IPS-18a (cell line): Measurements from ENCODE around the gene VAMP5.
A peak's percentile ranks its signal among the peaks of the same experiment; 100 is the strongest.
"Not testable (repeated sequence)": the region's sequence is repeated elsewhere in the genome, so short reads cannot be mapped to it uniquely, and the experiment has no call there.

Experiments
- H3K27ac ChIP-seq: one replicate; pipeline ENCODE4 v1.5.1; 2013; ENCODE audit warnings: low read length
- H3K27me3 ChIP-seq: one replicate; pipeline ENCODE4 v1.6.1; 2013; ENCODE audit warnings: mild to moderate bottlenecking, low read length; ENCODE audit not compliant: control insufficient read depth, insufficient read depth
- H3K36me3 ChIP-seq: one replicate; pipeline ENCODE4 v1.6.1; 2013; ENCODE audit warnings: low read depth, low read length; ENCODE audit not compliant: control insufficient read depth
- H3K4me1 ChIP-seq: one replicate; pipeline ENCODE4 v1.6.1; 2013; ENCODE audit warnings: low read depth, low read length; ENCODE audit not compliant: control insufficient read depth
- H3K4me3 ChIP-seq: one replicate; pipeline ENCODE4 v1.5.1; 2013; ENCODE audit warnings: low read length
- H3K9ac ChIP-seq: one replicate; pipeline ENCODE4 v1.6.1; 2013; ENCODE audit warnings: mild to moderate bottlenecking, low read length, moderate library complexity
- H3K9me3 ChIP-seq: one replicate; pipeline ENCODE4 v1.6.1; 2013; ENCODE audit warnings: low read depth, low read length; ENCODE audit not compliant: control insufficient read depth

Gene VAMP5

GRCh38 chr2:85607268-85608215 is 23.3 kb downstream of the VAMP5 start:
- peaks cover 20% of the 10 kb centered on the region for H3K36me3 ChIP-seq
- H3K27ac ChIP-seq = no peak overlapping the region
- H3K4me1 ChIP-seq = no peaks in the 10 kb centered on the region
- H3K4me3 ChIP-seq = no peak overlapping the region
- H3K9ac ChIP-seq = no peak overlapping the region
- no peaks in the 10 kb centered on the region for H3K27me3 ChIP-seq
- H3K9me3 ChIP-seq = no peaks in the 10 kb centered on the region

GRCh38 chr2:85611217-85611704 is 27.0 kb downstream of the VAMP5 start:
- Histone ChIP-seq H3K36me3 (peaks cover 20% of the 10 kb centered on the region), H3K27me3 (no peaks in the 10 kb centered on the region), H3K4me3 (peak overlapping the region; percentile 94), H3K4me1 (no peaks in the 10 kb centered on the region), H3K9me3 (no peaks in the 10 kb centered on the region), H3K27ac (no peak overlapping the region), H3K9ac (peak overlapping the region; percentile 75)

- Histone ChIP-seq H3K9ac (peak within 1 kb of the TSS; percentile 75), H3K4me3 (peak within 1 kb of the TSS; percentile 94), H3K4me1 (no peaks in the 10 kb centered on the region), H3K36me3 (peaks cover 20% of the 10 kb centered on the region), H3K27ac (peak within 1 kb of the TSS; percentile 91), H3K9me3 (no peaks in the 10 kb centered on the region), H3K27me3 (no peaks in the 10 kb centered on the region)
Observed at GRCh38 chr2:85611705-85612587, 27.7 kb downstream of the VAMP5 start, which contains the start of gene C2orf68. TSS of gene C2orf68 (minus strand) at chr2:85612066. CDS start at chr2:85611984, 82 bp downstream.

DNA sequence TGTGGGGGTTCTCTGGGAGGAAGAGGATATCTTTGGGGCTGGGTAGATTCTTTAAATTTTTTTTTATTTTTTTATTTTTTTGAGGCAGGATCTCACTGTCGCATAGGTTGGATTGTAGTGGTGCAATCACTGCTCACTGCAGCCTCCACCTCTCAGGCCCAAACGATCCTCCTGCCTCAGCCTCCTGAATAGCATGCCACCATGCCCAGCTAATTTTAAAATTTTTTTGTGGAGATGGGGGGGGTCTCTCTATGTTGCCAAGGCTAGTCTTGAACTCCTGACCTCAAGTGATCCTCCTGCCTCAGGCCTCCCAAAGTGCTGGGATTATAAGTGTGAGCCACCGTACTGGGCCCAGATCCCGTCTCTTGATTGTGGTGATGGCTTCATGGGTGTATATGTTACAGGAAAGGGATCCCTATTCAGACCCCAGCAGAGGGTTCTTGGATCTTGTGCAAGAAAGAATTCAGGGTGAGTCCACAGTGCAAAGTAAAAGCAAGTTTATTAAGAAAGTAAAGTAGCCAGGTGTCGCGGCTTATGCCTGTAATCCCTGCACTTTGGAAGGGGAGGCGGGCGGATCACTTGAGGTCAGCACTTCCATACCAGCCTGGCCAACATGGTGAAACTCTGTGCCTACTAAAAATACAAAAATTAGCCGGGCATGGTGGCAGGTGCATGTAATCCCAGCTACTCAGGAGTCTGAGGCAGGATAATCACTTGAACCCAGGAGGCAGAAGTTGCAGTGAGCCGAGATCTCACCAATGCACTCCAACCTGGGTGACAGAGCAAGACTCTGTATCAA is 29.7 kb downstream of the VAMP5 start:
- no peaks in the 10 kb centered on the region for H3K9me3 ChIP-seq
- no peaks in the 10 kb centered on the region for H3K27me3 ChIP-seq
- no peak overlapping the region for H3K4me3 ChIP-seq
- H3K4me1 ChIP-seq = peaks cover 6% of the 10 kb centered on the region
- H3K36me3 ChIP-seq = peaks cover 14% of the 10 kb centered on the region
- no peak overlapping the region for H3K9ac ChIP-seq
- no peak overlapping the region for H3K27ac ChIP-seq

DNA sequence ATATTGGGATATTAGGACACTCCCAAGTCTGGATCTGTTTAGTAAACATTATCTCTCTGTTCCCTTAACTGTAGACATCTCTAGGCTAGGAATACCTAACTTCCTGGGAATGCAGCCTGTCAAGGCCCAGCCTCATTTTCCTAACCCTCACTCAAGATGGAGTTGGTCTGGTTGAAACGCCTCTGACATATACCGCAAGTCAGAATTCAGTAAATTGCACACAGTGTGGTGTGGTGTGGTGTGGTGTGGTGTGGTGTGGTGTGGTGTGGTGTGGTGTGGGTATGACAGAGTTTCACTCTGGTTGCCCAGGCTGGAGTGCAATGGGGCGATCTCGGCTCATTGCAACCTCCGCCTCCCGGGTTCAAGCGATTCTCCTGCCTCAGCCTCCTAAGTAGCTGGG is 30.5 kb downstream of the VAMP5 start:
- H3K9me3 ChIP-seq, H3K9ac ChIP-seq, H3K4me3 ChIP-seq, H3K27me3 ChIP-seq, H3K4me1 ChIP-seq, H3K27ac ChIP-seq: not testable (repeated sequence)
- H3K36me3 ChIP-seq = peaks cover 16% of the 10 kb centered on the region

DNA sequence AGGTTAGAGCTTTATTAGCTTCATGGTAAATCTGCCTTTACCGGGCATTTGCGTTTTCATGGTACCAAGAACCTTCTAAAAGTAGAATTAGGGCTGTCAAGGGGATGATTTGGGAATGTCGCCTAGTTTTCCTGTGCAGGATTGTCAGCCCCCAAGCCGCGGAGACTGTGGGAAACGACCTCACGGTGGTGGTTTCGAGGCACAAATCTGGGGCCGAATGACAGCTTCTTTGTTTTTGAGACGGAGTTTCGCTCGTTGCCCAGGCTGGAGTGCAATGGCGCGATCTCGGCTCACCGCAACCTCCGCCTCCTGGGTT is 31.1 kb downstream of the VAMP5 start:
- H3K27ac ChIP-seq = no peak overlapping the region
- H3K36me3 ChIP-seq = peaks cover 22% of the 10 kb centered on the region
- peak overlapping the region; percentile 89 for H3K4me3 ChIP-seq
- peaks cover 6% of the 10 kb centered on the region for H3K4me1 ChIP-seq
- H3K9ac ChIP-seq = peak overlapping the region; percentile 94
- no peaks in the 10 kb centered on the region for H3K9me3 ChIP-seq
- no peaks in the 10 kb centered on the region for H3K27me3 ChIP-seq

DNA sequence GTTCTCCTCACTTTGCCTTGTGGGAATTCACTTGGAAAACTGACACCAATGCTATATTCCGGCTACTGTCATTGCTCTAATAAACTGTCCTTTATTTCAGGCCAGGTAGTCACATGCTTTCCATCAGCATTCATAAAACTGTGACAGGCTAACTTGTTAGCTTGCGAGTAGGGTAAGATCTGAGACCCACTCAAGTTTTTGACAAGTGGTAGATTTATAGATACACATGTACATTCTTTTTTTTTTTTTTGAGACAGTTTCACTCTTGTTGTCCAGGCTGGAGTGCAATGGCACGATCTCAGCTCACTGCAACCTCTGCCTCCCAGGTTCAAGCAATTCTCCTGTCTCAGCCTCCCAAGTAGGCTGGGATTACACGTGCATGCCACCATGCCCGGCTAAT is 33.5 kb downstream of the VAMP5 start:
- not testable (repeated sequence) for H3K27me3 ChIP-seq, H3K27ac ChIP-seq, H3K9me3 ChIP-seq, H3K9ac ChIP-seq, H3K4me1 ChIP-seq
- peak overlapping the region; percentile 89 for H3K4me3 ChIP-seq
- peaks cover 41% of the 10 kb centered on the region for H3K36me3 ChIP-seq

DNA sequence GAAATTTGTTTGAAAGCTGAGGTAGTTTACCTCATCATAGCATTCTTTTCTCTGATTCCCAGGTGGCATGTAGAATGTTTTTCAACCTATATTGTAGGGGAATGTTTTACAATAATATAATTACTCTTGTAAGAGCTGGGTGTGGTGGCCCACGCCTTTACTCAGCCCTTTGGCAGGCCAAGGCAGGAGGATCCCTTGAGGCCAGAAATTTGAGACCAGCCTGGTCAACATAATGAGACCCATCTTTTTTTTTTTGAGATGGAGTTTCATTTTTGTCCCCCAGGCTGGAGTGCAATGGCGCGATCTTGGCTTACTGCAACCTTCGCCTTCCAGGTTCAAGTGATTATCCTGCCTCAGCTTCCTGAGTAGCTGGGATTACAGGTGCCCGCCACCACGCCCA is 35.4 kb downstream of the VAMP5 start:
- no peak overlapping the region for H3K4me3 ChIP-seq

GRCh38 chr2:85621338-85621737 is 37.1 kb downstream of the VAMP5 start:
- peaks cover 77% of the 10 kb centered on the region for H3K36me3 ChIP-seq
- no peaks in the 10 kb centered on the region for H3K9me3 ChIP-seq
- H3K4me1 ChIP-seq = peaks cover 6% of the 10 kb centered on the region
- no peaks in the 10 kb centered on the region for H3K27me3 ChIP-seq
- no peak overlapping the region for H3K9ac ChIP-seq
- no peak overlapping the region for H3K4me3 ChIP-seq
- no peak overlapping the region for H3K27ac ChIP-seq

More for the DNA sequence above, 35.4 kb downstream of the VAMP5 start:
- Histone ChIP-seq H3K9ac (no peak overlapping the region), H3K36me3 (peaks cover 60% of the 10 kb centered on the region), H3K4me1 (peaks cover 6% of the 10 kb centered on the region), H3K27me3 (no peaks in the 10 kb centered on the region), H3K9me3 (no peaks in the 10 kb centered on the region), H3K27ac (no peak overlapping the region)

GRCh38 chr2:85623991-85624390 is 39.8 kb downstream of the VAMP5 start:
- no peaks in the 10 kb centered on the region for H3K27me3 ChIP-seq
- H3K9ac ChIP-seq = no peak overlapping the region
- no peak overlapping the region for H3K27ac ChIP-seq
- H3K4me1 ChIP-seq = no peaks in the 10 kb centered on the region
- no peaks in the 10 kb centered on the region for H3K9me3 ChIP-seq
- peaks cover 95% of the 10 kb centered on the region for H3K36me3 ChIP-seq
- no peak overlapping the region for H3K4me3 ChIP-seq

GRCh38 chr2:85628658-85629057 is 44.4 kb downstream of the VAMP5 start:
- H3K36me3 ChIP-seq = peaks cover 89% of the 10 kb centered on the region
- H3K27me3 ChIP-seq = no peaks in the 10 kb centered on the region
- H3K4me1 ChIP-seq = no peaks in the 10 kb centered on the region
- H3K4me3 ChIP-seq = no peak overlapping the region
- no peaks in the 10 kb centered on the region for H3K9me3 ChIP-seq
- no peak overlapping the region for H3K27ac ChIP-seq
- H3K9ac ChIP-seq = no peak overlapping the region
